ENCODE measurements around the gene BMP7.

GRCh38 chr20:57243480-57244220 lies 22.8 kb downstream of the BMP7 start:
- TF ChIP-seq CTCF (IDR thresholded peaks at IDR 0.05 in 8 of 11, conservative IDR thresholded peaks at IDR 0.05 in 3 of 11) (no peak), POLR2AphosphoS5 (IDR thresholded peaks at IDR 0.05) (no peak)

All from spleen (tissue), 7 donors.